HG03280 (cell line): ENCODE data around the gene PRDM13.
A peak's percentile ranks its signal among the peaks of the same experiment; 100 is the strongest.

Experiments used
- ATAC-seq: cut with Tn5 transposase; IDR thresholded peaks from one replicate; pipeline ENCODE4 v1.9.1; 2021; ENCODE audit warnings: mild to moderate bottlenecking, moderate library complexity; ENCODE audit not compliant: unreplicated experiment

PRDM13 gene

DNA sequence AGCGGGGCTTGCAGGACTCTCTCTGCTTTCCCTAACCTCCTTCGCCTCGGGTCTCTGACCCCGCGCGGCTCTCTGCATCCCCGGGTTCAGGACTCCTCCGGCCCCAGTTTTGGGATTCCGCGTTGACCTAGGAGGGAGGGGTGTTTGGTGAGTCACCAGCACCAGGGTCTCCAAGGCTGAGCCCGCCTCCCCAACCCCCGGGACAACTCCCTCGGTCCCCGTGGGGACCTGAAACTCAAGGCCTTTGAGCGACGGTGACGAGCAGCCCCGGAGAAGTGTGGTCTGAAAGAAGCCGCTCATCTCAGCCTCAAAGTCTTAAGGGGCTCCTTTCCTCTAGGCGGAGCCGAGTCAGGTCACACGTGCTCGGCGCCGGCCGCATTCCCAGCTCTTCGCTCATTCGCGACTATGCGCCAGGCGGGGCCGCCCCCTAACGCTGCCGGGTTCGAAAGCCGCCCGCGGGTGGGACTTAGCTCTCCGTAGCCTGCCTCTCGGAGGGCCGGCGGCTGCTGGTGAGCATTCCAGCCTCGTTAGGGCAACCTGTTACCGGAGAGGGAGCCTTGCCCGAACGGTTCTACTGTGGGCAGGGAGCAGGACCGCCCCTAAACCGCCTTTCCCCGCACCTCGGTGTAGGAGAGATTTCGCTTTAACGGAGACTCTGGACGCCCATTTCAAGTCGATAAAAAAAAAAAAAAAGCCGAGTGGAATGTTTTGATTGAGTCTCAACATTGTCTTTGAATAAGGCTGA, 3.0 kb upstream of the PRDM13 start:
- ATAC-seq, result no peak

DNA sequence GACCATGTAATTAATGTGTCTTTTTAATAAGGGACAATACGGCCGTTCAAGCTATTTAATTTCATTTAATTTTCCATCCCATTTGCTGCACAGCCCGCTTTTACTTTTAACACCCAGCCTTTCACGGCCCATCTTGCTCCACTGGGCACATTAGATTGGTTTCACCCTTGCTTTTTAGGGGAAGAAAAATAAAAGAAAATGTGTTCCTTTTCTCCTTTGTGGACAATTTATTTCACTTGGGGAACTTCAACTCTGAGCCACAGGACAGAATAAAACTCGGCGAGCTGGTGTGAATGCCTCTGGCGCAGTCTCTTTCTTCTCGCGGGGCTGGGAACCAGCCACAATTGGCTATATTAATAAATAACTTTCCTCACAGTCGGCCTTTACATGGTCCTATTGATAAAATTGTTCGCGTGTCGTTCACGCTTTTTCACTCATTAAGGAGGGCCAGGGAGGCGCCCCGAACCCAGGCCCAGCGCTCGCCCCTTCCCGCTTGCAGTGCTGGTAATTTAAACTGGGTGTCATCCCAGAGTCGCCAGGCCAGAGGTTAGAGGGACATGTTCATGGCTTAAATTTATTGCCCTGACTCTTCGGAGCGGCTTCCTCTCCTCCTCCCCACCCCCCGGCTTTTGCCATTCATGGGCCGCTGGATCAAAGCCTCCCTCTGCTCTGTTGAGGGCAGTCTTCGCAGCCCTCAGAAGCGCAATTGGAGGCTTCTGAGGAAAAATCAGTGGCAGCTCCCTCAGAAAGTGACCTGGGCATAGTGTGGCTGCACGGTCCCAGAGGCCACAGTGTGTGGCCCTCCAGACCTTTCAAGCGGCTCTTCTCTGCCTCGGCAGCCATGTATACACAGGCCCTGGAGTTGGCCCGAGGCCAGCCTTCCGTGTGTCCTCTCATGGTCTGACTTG, 2.2 kb upstream of the PRDM13 start:
- ATAC-seq, result no peak

DNA sequence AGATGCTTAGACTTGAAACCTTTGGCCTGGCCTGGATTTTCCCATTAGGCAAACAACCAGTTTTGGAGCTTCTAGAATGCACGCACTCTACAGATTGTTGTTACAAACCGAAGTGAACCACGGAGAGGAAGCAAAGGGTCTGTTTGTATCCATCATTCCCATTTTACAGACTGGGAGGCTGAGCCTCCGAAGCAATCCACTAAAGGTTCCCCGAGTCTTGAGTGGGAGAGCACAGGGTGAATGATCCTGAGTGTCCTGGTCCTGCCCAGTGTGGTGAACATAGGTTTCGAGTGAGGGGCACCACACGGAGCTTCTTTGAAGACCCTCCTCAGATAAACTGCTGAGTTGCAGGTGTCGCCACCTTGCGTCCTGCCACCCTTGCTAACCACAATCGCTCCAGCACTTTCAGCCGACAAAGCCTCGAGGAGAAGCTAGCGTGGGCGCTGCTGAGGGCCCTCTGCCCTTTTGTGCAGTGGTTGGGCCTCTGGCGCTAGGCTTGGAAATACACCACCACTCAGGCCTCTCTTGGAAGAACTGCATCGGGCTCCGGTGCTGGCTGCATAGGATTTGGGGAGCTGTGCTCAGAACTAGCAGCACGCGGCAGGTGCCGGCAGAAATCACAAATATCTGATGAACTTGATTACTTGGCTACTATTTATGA, 1.4 kb upstream of the PRDM13 start:
- no peak for ATAC-seq

DNA sequence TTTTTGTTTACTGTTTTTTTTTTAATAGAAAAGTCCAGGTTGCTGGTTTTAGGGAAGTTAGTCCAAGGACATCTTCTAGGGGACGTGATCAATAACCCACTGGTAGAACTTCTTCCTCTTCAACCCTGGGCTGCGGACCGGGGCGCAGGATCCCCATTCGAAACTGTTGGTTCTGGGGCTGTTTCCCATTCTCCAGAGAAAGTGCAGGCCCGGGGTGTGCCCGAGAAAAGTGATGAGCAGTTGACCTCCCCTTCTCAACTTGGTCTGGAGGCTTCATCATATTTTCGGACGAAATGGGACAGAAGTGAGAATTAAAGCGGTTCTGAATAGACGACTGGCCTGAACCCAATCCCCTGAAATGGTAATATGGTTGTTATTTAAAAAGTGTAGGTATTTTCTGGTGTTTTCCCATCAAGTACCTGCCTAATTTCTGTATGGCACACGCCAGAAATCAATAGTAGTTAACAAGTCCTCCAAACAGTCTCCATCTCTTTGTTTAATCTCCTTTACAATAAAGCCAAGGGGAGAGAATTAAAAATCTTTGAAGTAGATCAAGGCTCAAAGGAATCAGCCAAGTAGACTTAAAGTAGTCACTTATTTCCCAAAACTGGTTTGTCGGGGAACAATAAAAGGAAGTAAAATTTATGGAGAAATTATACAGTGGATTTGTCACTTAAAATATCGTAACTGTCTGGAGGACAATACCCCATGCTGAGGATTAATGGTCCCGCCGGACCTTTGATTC, 550 bp upstream of the PRDM13 start:
- ATAC-seq, result no peak

DNA sequence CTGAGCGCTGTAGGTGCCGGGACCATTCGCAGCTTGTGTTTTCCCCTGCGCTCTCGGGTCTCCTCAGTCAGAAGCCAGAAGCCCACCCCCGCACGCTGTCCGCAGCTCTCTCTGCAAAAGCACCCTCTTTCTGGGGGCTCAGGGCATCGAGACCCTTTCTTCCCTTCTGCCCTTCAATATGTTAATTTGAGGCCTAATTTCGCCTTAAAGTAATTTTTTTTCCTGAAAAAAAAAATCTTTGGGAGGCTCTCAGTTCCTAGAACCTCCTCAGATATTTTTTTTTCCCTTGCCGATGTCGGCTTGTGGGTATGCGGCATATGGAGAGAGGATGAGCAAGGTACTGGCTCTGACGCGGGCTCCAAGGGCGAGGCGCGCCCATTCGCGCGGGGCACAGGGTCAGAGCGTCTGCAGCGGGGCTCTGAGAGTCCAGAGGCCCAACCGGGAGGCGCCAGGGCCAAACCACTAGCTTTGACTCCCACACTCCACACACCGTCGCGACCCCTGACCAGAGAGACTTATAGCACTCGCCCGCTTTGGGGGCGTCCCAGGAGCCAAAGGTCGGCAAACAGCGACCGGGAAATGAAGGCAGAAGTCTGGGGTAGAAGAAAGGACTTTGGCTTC, 893 bp downstream of the PRDM13 start:
- no peak for ATAC-seq

DNA sequence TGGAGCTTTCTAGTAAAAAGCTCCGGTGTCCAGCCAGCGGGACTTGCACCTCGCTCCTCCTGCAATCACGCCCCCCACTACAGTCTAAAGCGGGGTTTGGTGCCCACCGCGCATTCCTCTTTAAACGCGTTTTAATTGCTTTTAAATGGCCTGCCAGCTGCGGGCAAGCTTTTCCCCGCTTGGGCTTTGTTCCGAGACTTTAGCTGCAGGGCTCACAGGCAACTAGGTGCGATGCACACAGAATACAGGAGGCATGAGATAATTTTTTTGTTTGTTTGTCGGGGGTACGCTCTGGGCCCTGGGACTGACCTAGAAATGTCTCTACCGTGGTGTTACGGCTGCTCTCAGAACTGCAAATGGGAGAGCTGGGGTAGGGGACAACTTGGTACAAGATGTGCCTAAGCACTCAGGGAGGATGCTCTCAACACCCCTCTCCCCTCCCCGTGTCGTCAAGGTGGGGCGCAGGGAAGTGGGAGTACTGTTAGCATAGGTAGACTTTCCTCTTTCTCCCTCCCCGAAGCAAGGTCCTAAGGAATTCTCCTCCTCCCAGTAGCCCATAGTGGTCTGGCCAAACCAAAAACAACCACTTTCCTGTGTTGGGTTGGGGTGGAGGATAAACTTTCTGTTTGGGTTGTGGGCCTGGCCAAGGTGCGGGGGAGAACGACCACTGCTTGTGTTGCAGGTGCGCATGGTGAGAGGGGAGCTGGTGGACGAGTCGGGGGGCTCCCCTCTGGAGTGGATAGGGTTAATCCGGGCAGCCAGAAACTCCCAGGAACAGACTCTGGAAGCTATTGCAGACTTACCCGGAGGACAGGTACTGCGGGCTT, 1.6 kb downstream of the PRDM13 start:
- ATAC-seq, result no peak

DNA sequence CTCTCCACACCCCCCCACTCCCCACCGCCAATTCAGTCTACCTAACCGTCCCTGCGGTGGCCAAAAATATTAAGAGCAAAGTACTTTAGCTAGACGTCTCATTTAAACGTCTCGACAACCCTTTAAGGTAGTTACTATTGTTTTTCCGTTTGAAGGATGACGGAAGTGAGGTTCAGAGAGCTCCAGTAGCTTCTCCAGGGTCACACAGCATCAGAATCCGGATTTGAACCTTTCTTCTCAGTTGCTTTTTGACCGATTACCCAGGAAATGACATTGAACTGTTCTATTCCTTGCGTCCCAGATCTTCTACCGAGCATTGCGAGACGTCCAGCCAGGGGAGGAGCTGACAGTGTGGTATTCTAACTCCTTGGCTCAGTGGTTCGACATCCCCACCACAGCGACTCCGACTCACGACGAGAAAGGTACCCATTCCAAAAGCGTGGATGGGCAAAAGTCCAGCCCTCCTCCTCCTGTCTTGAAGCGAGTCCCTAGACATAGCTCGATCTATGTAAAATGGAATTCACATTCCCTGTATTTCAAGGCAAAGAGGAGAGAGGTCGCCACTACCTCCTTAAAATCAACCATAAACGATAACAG, 2.4 kb downstream of the PRDM13 start:
- ATAC-seq, result no peak

DNA sequence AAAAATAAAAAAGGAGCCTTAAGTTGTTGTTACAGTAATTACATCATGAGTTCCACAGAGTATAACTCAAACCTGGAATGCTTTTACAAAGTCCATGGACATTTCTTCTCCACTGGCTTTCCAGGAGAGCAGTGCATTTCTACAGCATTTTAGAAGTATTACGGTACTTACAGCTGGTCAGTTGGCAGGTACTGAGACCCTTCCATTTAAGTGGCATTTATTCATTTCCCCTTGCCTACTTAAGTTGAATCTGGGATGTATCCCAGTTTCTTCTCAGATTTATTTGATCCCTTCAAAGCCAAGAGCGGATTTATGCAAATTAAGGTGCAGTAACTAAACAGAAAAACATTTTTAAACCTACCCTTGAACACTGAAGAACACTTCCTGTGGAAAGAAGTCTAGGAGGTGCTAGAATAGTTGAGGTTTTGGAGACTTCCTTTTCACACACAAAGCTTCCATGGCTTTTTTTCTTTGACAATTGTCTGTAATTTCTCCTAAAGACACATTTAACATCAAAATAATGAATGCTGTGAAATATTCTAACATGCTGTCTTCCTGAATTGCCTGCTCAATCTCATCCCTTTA, 3.4 kb downstream of the PRDM13 start:
- no peak for ATAC-seq

DNA sequence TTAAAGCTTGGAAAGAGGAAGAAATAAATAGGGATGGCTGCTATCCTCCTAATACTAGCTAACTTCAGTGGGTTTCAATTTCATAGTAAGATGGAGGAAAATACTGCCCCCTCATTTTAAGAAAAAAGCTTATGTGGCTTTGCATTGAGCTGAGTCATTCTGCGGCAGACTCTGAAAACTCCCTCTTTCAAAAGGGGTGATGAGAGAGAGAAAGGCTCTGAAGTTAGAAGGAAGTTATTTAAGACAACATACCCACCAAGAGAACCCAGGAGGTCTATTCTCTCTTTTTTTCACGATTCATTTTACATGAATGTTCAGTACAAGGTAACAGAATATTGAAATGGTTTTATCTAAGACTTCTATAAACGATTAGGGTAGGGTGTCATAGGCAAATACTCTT, 4.5 kb downstream of the PRDM13 start:
- peak; percentile 59 for ATAC-seq

DNA sequence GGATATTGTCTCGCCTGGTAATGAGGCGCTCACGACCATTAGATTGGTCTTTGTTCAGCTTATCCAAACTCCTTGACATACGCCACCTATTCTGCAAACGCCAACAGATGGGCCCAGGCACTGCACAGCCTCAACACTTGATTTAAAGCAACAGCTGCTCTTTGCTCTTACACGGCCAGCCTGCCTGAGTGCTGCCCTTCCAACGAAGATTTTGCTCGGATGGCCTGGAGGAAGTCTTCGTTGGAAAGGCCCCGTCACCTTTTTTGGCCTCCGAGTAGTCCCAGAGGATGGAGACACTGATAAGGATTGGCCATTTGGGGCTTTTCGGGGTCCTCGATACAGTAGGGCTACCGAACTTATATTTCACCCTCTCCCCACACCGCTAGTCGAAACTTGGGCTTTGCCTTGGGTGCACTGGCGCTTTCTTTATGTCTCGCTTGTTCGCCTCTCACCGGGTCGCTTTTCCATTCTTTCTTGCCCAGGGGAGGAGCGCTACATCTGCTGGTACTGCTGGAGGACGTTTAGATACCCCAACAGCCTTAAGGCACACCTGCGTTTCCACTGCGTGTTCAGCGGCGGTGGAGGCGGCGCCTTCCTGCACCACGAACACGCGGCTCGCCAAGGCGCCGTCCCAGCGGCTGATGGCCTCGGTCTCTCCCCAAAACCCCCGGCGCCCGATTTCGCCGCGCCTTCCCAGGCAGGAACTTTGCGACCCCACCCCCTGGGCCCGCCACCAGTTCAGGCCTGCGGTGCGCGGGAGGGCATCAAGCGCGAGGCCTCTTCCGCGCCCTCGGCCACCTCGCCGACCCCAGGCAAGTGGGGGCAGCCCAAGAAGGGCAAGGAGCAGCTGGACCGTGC, 6.1 kb downstream of the PRDM13 start:
- ATAC-seq, result no peak

DNA sequence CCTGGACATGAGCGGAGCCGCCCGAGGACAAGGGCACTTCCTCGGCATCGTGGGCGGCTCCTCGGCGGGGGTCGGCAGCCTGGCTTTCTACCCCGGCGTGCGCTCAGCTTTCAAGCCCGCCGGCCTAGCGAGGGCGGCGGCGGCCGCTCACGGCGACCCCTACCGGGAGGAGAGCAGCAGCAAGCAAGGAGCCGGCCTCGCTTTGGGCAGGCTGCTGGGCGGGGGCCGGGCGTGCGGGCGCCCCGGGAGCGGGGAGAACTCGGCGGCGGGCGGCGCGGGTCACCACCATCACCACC, 6.7 kb downstream of the PRDM13 start:
- peak; percentile 50 for ATAC-seq

DNA sequence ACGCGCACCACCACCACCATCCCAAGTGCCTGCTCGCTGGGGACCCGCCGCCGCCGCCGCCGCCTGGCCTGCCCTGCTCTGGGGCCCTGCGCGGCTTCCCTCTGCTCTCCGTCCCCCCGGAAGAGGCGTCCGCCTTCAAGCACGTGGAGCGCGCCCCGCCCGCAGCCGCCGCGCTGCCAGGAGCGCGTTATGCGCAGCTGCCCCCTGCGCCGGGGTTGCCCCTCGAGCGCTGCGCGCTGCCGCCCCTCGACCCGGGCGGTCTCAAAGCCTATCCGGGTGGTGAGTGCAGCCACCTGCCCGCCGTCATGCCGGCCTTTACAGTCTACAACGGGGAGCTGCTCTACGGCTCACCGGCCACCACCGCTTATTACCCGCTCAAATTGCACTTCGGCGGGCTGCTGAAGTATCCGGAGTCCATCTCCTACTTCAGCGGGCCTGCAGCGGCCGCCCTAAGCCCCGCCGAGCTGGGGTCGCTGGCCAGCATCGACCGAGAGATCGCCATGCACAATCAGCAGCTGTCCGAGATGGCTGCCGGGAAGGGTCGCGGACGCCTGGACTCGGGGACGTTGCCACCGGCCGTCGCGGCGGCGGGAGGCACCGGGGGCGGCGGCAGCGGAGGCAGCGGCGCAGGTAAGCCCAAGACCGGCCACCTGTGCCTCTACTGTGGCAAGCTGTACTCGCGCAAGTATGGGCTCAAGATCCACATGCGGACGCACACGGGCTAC, 7.2 kb downstream of the PRDM13 start:
- peak; percentile 56 for ATAC-seq

DNA sequence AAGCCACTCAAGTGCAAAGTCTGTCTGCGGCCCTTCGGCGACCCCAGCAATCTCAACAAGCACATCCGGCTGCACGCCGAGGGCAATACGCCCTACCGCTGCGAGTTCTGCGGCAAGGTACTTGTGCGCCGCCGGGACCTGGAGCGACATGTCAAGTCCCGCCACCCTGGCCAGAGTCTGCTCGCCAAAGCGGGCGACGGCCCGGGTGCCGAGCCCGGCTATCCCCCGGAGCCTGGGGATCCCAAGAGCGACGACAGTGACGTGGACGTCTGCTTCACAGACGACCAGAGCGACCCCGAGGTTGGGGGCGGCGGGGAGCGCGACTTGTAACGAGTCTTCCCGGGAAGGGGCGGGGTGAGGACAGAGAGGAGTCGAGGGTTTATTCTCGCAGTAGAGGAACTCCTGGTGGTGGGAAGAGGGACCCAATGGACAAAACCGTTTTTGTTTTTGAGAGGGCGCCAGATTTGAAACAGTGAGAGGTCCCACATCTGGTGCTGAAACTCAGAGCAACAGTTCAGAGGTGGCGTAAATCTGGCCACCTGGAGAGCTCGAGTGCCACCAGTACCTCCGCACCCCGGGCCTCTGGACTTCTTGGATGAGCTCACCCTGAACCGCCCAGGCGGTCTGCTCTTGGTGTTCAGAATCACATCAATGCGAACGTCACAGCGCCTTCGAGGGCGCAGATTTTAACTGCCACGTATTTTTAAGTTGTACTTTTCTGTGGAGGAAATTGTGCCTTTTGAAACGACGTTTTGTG, 8.0 kb downstream of the PRDM13 start:
- peak; percentile 25 for ATAC-seq

DNA sequence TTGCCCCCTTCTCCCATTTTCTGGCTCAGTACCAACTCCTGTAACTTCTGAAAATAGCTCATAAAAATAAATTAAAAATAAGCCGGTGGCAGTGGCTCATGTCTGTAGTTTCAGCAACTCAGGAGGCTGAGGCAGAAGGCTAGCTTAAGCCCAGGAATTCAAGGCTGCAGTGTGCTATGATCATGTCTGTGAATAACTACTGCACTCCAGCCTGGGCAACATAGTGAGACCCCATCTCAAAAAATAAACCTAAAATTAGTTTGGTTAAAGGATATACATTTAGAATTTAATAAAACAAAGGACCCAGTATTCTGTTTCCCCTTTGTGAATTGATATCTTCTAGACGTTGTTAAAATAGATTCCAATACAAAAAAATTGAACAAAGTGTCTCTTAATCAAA, 10.5 kb downstream of the PRDM13 start:
- ATAC-seq, result no peak

DNA sequence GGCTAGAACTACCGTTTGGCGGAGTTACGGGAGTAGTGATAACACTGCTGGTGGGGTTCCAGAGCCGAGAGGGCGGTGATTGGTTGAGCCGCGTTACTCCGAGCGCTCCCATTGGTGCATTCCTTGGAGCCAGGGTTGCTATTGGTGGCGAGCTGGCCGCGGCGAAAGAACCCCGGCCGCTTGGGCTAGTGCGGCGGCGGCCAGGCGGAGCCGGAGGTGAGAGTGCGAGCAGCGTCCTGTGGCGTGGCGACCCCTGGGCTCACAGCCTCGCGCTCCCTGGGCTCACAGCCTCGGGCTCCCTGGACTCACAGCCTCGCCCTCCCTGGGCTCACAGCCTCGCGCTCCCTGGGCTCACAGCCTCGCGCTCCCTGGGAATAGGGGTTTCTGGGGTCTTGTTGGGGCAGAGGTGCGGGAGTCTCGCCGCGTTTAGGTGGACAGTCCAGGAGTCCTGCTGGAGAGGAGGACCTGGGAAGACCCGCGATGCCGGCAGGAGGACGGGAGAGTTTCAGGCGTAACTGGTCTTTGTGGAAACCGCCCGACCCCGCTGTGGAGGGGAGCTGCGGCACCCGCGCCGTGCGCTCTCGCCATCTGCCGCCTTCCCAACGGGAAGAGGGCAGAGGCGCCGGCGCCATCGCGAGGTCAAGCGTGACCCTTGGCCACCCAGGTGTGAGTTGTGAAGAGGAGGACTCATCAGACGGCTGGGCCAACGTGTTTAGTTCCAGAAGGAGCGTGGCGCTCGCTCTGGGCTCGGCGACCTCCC, 12.2 kb downstream of the PRDM13 start:
- no peak for ATAC-seq

DNA sequence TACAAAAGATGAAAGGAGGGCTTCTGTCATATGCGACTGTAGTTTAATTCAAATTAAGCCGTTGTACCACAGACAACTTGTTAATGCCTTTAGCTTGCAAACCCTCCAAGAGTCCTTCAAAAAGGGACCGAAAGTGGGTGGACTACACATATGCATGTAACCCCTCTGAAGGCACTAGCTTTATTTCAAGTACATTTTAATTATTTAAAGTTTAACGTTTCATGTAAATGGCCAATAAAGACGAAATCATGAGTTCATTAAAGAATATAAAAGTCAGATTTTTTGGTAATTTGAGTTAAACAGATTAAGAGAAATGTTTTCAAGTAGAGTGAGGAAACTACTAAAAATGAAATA, 12.8 kb downstream of the PRDM13 start:
- ATAC-seq, result no peak
